Fibroblast of skin of back (primary cell): ENCODE data around the gene RBM43. TPM values are rescaled to one million over a fixed set of nuclear protein-coding genes. Genes with fewer than 3 reads are reported as not detected.
"Not testable (repeated sequence)": the region's sequence is repeated elsewhere in the genome, so short reads cannot be mapped to it uniquely, and the experiment has no call there.

Source experiments
- DNase-seq: peaks from one replicate; pipeline ENCODE4 v3.0.0-alpha.2; 2013
- polyA plus RNA-seq, 2 experiments: library from polyadenylated mRNA; unstranded; fragments of 120-200 nt; gene quantifications; one replicate each; pipeline ENCODE4 v1.2.1, GENCODE V29; 2013; ENCODE audit not compliant: insufficient read length in 2 of 2

The RBM43 gene
- 2.4 TPM for polyA plus RNA-seq (2013, experiment 1 of 2; ENCODE audit: insufficient read length)
- polyA plus RNA-seq (2013, experiment 2 of 2; ENCODE audit: insufficient read length): 2.6 TPM

GRCh38 chr2:151261231-151261976, at the start of gene RBM43:
Gene RBM43 (minus strand): TSS chr2:151261863. CDS start chr2:151261727, 136 bp downstream.
- DNase-seq: peak; percentile 91

- DNase-seq: not testable (repeated sequence)
These were observed 48.6 kb upstream of the RBM43 start for GRCh38 chr2:151310313-151310712.

GRCh38 chr2:151306621-151307020, 45.0 kb upstream of the RBM43 start:
- peak; percentile 94 for DNase-seq

GRCh38 chr2:151305129-151305691, 43.5 kb upstream of the RBM43 start:
- no peak for DNase-seq

GRCh38 chr2:151302879-151303278, 41.2 kb upstream of the RBM43 start:
- DNase-seq: peak; percentile 88

GRCh38 chr2:151302404-151302803, 40.7 kb upstream of the RBM43 start:
- DNase-seq: peak; percentile 54

- no peak for DNase-seq
These were observed 38.4 kb upstream of the RBM43 start for GRCh38 chr2:151299920-151300539.

- no peak for DNase-seq
These were observed 36.2 kb upstream of the RBM43 start for GRCh38 chr2:151297882-151298281.

GRCh38 chr2:151295926-151296325, 34.3 kb upstream of the RBM43 start:
- DNase-seq: not testable (repeated sequence)

- no peak for DNase-seq
These were observed 30.9 kb upstream of the RBM43 start for GRCh38 chr2:151292546-151292945.

GRCh38 chr2:151292141-151292540, 30.5 kb upstream of the RBM43 start:
- no peak for DNase-seq

GRCh38 chr2:151291224-151291623, 29.6 kb upstream of the RBM43 start:
- no peak for DNase-seq

GRCh38 chr2:151289972-151290866, 28.6 kb upstream of the RBM43 start:
- DNase-seq: peak; percentile 40

- DNase-seq: no peak
These were observed 26.0 kb upstream of the RBM43 start for GRCh38 chr2:151287513-151288250.

- DNase-seq: no peak
These were observed 20.7 kb upstream of the RBM43 start for GRCh38 chr2:151282401-151282800.

GRCh38 chr2:151280271-151280670, 18.6 kb upstream of the RBM43 start:
- peak; percentile 46 for DNase-seq

- DNase-seq: no peak
These were observed 16.8 kb upstream of the RBM43 start for GRCh38 chr2:151278487-151278886.

- no peak for DNase-seq
These were observed 15.4 kb upstream of the RBM43 start for GRCh38 chr2:151277067-151277466.

GRCh38 chr2:151275291-151275690, 13.6 kb upstream of the RBM43 start:
- DNase-seq: no peak

- no peak for DNase-seq
These were observed 10.2 kb upstream of the RBM43 start for GRCh38 chr2:151271824-151272223.

GRCh38 chr2:151269798-151270568, 8.3 kb upstream of the RBM43 start:
- DNase-seq: no peak
